GM12872 (cell line): Measurements from ENCODE around the gene MTHFD2L.

Experiments
- TF ChIP-seq, protein P1 (sequence below): IDR thresholded peaks from 3 replicates; pipeline ENCODE4 v1.5.1; 2011; ENCODE audit warnings: low read depth, mild to moderate bottlenecking, low read length, moderate library complexity; ENCODE audit not compliant: insufficient read depth

MTHFD2L gene

DNA sequence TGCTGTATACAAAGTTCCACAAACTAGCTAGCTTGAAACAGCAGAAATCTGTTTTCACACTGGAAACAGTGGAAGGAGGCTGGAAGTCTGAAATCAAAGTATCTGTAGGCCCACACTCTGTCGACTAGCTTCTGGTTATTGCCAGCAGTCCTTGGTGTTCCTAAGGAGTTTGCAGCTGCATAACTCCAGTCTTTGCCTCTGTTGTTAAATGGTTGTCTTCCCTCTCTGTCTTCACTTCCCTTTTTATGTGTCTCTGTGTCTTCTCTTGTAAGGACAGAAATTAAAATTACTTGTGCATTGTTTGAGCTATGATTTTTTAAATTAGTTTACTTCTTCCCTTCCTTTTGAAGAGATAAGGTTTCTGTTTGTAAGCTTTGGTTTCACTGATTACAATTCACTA is 8.2 kb downstream of the MTHFD2L start:
- TF ChIP-seq, protein P1, sequence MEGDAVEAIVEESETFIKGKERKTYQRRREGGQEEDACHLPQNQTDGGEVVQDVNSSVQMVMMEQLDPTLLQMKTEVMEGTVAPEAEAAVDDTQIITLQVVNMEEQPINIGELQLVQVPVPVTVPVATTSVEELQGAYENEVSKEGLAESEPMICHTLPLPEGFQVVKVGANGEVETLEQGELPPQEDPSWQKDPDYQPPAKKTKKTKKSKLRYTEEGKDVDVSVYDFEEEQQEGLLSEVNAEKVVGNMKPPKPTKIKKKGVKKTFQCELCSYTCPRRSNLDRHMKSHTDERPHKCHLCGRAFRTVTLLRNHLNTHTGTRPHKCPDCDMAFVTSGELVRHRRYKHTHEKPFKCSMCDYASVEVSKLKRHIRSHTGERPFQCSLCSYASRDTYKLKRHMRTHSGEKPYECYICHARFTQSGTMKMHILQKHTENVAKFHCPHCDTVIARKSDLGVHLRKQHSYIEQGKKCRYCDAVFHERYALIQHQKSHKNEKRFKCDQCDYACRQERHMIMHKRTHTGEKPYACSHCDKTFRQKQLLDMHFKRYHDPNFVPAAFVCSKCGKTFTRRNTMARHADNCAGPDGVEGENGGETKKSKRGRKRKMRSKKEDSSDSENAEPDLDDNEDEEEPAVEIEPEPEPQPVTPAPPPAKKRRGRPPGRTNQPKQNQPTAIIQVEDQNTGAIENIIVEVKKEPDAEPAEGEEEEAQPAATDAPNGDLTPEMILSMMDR, result no peak

DNA sequence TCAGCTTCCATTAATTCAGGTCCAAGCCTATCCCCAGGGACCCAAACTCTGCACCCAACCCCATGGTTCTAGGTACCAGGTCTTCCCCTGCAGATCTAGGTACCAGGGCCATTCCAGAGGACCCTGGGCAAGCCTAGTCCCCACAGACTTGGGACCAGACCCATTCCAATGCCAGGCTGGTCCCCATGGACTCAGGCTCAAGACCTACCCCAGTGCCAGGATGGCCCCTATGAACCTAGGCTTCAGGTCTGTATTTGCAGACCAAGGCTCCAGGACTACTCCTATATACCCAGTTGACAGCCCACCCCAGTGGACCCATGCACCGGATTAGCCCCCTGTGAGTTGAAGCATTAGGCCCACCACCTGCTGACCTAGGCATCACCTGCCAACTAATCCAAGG is 8.9 kb downstream of the MTHFD2L start:
- TF ChIP-seq, protein P1, result no peak

DNA sequence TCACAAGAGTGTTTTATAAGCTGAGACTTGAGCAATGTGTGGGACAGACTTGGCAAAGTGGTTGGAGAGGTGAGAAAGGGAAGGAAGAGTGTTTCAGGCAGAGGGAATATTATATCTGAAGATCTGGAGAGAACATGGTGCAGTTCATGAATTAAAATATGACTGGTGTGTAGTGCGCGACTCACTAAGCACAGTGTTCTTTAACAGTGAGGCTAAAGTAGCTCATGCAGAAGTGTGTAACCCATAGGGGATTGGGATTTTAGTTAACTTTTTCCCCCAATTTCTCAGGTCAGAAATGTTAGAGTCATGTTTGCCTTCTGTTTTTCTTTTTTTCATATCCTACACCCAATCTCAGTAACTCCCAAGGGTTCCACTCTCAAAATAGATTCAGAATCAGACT is 9.7 kb downstream of the MTHFD2L start:
- TF ChIP-seq, protein P1, result no peak

DNA sequence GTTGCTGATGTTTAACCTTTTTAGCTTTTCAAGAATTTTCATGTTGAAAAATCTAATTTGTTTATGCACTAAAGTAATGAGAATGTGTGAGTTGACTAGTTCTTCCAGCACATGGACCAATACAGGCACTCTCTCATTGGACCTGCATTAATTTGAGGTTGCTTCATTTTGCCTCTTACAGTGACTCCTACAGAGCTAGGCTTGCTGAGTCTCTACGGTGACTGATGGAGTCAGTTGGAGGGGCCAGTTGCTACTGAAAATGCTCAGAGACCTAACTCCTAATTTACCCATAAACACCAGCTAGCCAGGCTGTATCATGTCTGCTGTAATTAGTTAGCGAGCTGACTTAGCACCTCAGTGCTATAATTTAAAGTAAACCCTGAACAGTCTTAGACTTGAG is 10.9 kb downstream of the MTHFD2L start:
- TF ChIP-seq, protein P1, result no peak

DNA sequence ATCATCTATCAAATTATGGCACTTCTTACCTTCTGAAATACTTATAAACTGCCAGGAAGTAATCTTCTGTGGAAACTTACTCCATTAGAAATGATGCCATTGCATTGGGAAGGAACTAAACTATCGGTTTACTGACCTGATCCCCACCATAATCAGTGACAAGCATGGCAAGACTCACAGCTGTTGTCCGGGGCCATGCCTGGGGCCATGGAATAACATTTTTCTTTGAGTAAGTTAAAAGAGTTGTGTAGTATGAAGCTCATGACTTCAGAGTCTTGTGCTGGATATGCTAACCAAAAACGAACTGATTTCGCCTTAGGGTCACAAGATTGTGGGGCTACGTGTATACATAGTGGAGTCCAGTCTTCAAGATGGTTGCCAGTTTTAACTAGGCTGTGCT is 15.4 kb downstream of the MTHFD2L start:
- TF ChIP-seq, protein P1, result no peak

DNA sequence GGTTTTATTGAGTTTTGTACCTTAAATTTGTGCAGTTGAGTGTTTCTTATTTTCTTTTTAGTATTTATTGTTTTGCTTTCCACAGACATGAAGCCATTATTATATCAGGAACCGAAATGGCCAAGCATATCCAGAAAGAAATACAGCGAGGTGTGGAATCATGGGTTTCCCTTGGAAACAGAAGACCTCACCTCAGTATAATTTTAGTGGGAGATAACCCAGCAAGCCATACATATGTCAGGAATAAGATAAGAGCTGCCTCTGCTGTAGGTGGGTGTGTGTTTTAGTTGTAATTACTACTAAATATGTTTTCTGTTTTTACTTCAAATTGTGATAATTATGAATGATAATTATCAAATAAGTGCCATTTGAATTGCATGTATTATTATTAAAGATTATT is 16.5 kb downstream of the MTHFD2L start:
- TF ChIP-seq, protein P1, result no peak

DNA sequence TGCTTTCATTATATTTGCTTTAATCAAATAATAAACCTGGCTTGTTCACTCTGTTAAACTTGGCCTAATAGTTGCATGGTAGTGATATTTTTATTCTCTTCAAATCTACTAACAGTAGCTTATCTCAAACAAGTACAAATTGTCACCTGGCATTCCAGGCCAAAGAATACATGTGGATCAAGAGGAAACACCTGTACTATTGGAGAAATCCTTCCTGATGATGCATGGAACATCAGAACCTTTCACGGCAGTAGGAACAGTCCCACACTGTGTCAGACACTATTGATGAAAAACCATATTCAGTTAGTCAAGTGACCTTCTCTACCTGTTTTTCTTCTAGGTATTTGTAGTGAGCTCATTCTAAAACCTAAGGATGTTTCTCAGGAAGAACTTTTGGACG is 17.0 kb downstream of the MTHFD2L start:
- TF ChIP-seq, protein P1, result no peak

DNA sequence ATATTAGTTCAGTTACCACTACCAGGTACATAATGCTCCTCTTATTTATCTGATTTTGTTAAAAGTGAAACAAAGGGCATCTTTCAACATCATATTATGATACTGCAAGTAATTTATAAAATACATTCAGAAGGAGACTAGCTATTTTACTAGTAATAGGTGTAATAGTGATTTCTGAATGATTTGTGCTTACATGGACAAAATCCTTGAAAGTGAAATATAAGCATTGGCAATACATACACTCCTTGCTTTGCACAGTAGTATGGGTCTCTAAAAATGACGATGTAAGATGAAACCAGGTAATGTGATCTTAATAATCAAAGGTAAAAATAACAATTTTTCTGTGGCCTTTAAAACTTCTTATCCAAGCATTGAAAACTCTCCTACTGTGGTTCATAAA is 17.5 kb downstream of the MTHFD2L start:
- TF ChIP-seq, protein P1, result no peak
